Thoracic aorta (tissue), 2 donors: ENCODE results near the gene SLIT3. TPM values are rescaled to one million over a fixed set of nuclear protein-coding genes. Genes with fewer than 3 reads are reported as not detected.

Source experiments
- ATAC-seq: fragments of 150-250 bp; one replicate; pipeline ENCODE4 v1.8.0; 2017; ENCODE audit warnings: low read depth; ENCODE audit not compliant: insufficient number of reproducible peaks, low FRiP score
- DNase-seq: peaks from one replicate; pipeline ENCODE4 v3.0.0-alpha.2; 2020; ENCODE audit warnings: low spot score
- H3K27ac ChIP-seq, 2 donors: fragments of 200-600 bp; sonication (generic); 1 replicate in 1 of 2; 2 replicates in 1 of 2; pipeline ENCODE4 v1.5.1; 2016; ENCODE audit warnings: mild to moderate bottlenecking in 2 of 2, moderate library complexity in 2 of 2
- H3K27me3 ChIP-seq: fragments of 200-600 bp; sonication (generic); replicated peaks from 2 replicates; pipeline ENCODE4 v1.6.0; 2016; ENCODE audit warnings: mild to moderate bottlenecking; ENCODE audit not compliant: insufficient read depth
- H3K36me3 ChIP-seq: fragments of 200-600 bp; sonication (generic); one replicate; pipeline ENCODE4 v1.5.1; 2016
- H3K4me1 ChIP-seq, 2 donors: fragments of 200-600 bp; sonication (generic); 1 replicate in 1 of 2; 2 replicates in 1 of 2; pipeline versions ENCODE4 v1.5.1 to v1.6.0; 2016; ENCODE audit warnings: low read depth in 2 of 2, mild to moderate bottlenecking in 1 of 2; ENCODE audit not compliant: control insufficient read depth in 1 of 2
- H3K4me3 ChIP-seq: fragments of 200-600 bp; sonication (generic); 2 replicates; pipeline ENCODE4 v1.5.1; 2016; ENCODE audit warnings: mild to moderate bottlenecking
- H3K9me3 ChIP-seq: fragments of 200-600 bp; sonication (generic); 2 replicates; pipeline ENCODE4 v1.5.1; 2016
- total RNA-seq, 2 donors: library from RNA; depleted of rRNA; stranded (reverse); fragments of >200 nt; gene quantifications; one replicate each; pipeline versions ENCODE4 v1.1.0 to v1.2.3, GENCODE V29; 2016
- TF ChIP-seq, protein P1 (sequence below): fragments of 200-600 bp; sonication (generic); IDR thresholded peaks from one replicate; pipeline ENCODE4 v1.5.1; 2019; ENCODE audit warnings: antibody characterized with exemption

SLIT3 gene
- total RNA-seq, 2 donors from 2014 or later: 80.1 to 86.9 TPM

GRCh38 chr5:168784454-168784853 lies 516.5 kb downstream of the SLIT3 start:
- Histone ChIP-seq H3K4me1 (no peaks in the 10 kb centered on the region), H3K36me3 (no peaks in the 10 kb centered on the region), H3K27me3 (no peaks in the 10 kb centered on the region), H3K4me3 (no peak overlapping the region), H3K27ac (no peak overlapping the region), H3K9me3 (no peaks in the 10 kb centered on the region)
- DNase-seq (no peak), ATAC-seq (no peak)
- TF ChIP-seq, protein P1, sequence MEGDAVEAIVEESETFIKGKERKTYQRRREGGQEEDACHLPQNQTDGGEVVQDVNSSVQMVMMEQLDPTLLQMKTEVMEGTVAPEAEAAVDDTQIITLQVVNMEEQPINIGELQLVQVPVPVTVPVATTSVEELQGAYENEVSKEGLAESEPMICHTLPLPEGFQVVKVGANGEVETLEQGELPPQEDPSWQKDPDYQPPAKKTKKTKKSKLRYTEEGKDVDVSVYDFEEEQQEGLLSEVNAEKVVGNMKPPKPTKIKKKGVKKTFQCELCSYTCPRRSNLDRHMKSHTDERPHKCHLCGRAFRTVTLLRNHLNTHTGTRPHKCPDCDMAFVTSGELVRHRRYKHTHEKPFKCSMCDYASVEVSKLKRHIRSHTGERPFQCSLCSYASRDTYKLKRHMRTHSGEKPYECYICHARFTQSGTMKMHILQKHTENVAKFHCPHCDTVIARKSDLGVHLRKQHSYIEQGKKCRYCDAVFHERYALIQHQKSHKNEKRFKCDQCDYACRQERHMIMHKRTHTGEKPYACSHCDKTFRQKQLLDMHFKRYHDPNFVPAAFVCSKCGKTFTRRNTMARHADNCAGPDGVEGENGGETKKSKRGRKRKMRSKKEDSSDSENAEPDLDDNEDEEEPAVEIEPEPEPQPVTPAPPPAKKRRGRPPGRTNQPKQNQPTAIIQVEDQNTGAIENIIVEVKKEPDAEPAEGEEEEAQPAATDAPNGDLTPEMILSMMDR: no peak

DNA sequence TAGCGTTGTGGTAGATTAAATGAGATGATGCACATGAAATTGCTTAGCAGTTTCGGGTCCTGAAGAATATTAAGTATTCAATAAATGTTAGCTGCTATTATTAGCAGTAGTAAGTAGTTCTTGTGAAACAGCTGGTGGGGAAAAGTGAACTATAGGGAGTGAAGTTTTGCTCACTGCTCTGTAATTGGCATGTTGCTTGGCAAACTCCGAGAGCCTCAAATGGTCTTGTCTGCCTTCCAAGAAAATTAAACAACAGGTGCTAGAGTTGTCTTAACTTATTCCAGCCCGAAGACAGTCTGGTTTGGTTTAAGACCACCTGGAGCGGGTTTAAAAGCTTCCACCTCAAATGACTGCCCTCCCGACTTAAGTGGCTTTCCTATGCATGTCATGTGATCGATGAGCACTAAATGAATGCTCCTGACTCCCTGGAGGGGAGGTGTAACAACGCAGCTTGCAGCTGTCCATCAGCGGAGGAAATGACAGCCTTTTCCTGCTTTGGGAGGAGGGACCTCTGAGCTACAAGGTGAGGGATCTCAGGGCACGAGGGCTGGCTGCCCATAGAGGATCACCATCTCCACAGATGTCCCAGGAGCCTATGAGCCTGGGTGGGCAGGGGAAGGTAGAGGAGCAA lies 518.9 kb downstream of the SLIT3 start:
- Histone ChIP-seq H3K36me3 (peaks cover 4% of the 10 kb centered on the region), H3K4me1 (no peaks in the 10 kb centered on the region), H3K27me3 (no peaks in the 10 kb centered on the region), H3K9me3 (no peaks in the 10 kb centered on the region), H3K27ac (no peak overlapping the region), H3K4me3 (no peak overlapping the region)
- DNase-seq (no peak), ATAC-seq (no peak)
- TF ChIP-seq, protein P1: no peak

DNA sequence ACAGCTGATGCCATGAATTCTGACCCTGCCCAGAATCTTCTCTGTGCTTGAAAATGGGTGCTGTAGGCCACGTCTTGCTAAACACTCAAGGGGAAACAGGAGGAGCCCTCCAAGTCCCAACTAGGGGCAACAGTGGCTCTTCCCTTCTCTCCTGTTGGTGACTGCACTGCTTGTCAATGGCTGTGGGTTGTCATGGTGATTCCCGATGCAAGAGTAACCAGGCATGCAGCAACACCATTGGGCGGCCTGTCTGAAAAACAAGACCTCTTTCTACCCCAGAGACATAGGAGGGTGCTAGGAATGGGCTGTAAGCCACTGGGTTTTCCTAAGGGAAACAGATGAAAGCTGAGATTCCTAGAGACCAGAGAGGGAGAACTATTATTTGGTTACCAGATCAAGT lies 520.1 kb downstream of the SLIT3 start:
- Histone ChIP-seq H3K9me3 (no peaks in the 10 kb centered on the region), H3K27me3 (no peaks in the 10 kb centered on the region), H3K4me3 (no peak overlapping the region), H3K27ac (no peak overlapping the region), H3K36me3 (peaks cover 4% of the 10 kb centered on the region), H3K4me1 (no peaks in the 10 kb centered on the region)
- DNase-seq: no peak
- TF ChIP-seq, protein P1: no peak
- ATAC-seq: no peak

GRCh38 chr5:168779333-168779732 lies 521.6 kb downstream of the SLIT3 start:
- DNase-seq: no peak
- H3K36me3 ChIP-seq: peaks cover 4% of the 10 kb centered on the region
- TF ChIP-seq, protein P1: no peak
- H3K4me3 ChIP-seq: no peak overlapping the region
- no peak for ATAC-seq
- no peaks in the 10 kb centered on the region for H3K9me3 ChIP-seq
- no peak overlapping the region for H3K27ac ChIP-seq
- no peaks in the 10 kb centered on the region for H3K27me3 ChIP-seq
- H3K4me1 ChIP-seq: no peaks in the 10 kb centered on the region

DNA sequence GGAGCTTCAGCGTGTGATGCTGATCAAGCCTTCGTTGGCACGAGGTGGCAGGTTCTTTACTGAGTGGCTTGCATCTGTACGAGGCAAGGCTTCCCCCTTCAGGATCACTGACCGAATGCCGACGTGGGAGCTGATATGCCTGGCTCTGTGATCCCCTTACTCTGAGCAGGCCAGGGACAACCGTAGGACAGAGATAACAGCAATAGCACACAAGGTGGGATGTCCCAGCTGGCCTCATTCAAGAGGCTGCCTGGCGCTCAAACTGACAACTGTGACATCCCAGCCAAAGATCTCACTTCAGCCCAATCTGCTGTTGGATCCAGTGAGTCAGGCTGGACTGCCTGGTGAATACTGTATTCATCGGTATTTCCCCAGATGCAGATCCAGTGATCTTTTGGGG lies 522.4 kb downstream of the SLIT3 start:
- Histone ChIP-seq H3K4me1 (no peaks in the 10 kb centered on the region), H3K4me3 (no peak overlapping the region), H3K36me3 (peaks cover 4% of the 10 kb centered on the region), H3K9me3 (no peaks in the 10 kb centered on the region), H3K27ac (no peak overlapping the region), H3K27me3 (no peaks in the 10 kb centered on the region)
- no peak for ATAC-seq
- TF ChIP-seq, protein P1: no peak
- DNase-seq: no peak
